GM18520 (cell line): ENCODE results near the gene GALNT12.

Experiments
- ATAC-seq: cut with Tn5 transposase; IDR thresholded peaks from one replicate; pipeline ENCODE4 v1.9.1; 2021; ENCODE audit not compliant: unreplicated experiment

Gene GALNT12

GRCh38 chr9:98899408-98900056, 92.1 kb downstream of the GALNT12 start:
- no peak for ATAC-seq
